Measurements from ENCODE around the gene SMYD2. TPM values are rescaled to one million over a fixed set of nuclear protein-coding genes. Genes with fewer than 3 reads are reported as not detected.
"Not testable (repeated sequence)": the region's sequence is repeated elsewhere in the genome, so short reads cannot be mapped to it uniquely, and the experiment has no call there.

SMYD2 gene
- total and polyA plus RNA-seq, 2 of the 8 experiments (the other 6 are each of a cell fraction or from before 2014, with no cell fraction given), result 3.0 to 5.2 TPM

DNA sequence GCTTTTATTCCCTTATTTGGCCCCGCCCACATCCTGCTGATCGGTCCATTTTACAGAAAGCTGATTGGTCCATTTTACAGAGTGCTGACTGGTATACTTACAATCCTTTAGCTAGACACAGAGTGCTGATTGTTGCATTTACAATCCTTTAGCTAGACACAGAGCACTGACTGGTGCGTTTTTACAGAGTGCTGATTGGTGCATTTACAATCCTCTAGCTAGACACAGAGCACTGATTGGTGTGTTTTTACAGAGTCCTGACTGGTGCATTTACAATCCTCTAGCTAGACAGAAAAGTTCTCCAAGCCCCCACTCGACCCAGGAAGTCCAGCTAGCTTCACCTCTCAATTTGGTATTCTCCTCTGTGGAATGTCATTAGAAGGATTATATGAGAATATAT, 5.3 kb upstream of the SMYD2 start:
- peaks cover 1 to 17% (median 14%) of the 10 kb centered on the region in 4 experiments for H3K27me3 ChIP-seq (replicated peaks in 1 of 4; ENCODE audit: control insufficient read depth in 3 of 4, extremely low read depth in 1 of 4, insufficient read depth in 3 of 4, low read length in 3 of 4)
- DNase-seq (ENCODE audit: low read depth in 1 of 2, low spot score in 2 of 2); H2AK5ac ChIP-seq (ENCODE audit: low read depth, low read length); H3K4me1 ChIP-seq (replicated peaks in 1 of 4; ENCODE audit: control insufficient read depth in 3 of 4, insufficient read depth in 4 of 4, low read length in 3 of 4); H3K4ac ChIP-seq (replicated peaks; ENCODE audit: insufficient read length, low read depth, low read length); FAIRE-seq; H3K9me3 ChIP-seq (ENCODE audit: insufficient read depth in 2 of 2, low read depth in 1 of 2, low read length in 1 of 2); H3K79me1 ChIP-seq (ENCODE audit: low read depth, low read length); H3K23ac ChIP-seq (ENCODE audit: insufficient read length); H3K9ac ChIP-seq (replicated peaks in 1 of 4; ENCODE audit: extremely low read depth in 1 of 4, low read depth in 3 of 4, low read length in 3 of 4); H4K5ac ChIP-seq (ENCODE audit: insufficient read length, low read depth, low read length); H2BK15ac ChIP-seq (ENCODE audit: low read length); H3K79me2 ChIP-seq (ENCODE audit: control insufficient read depth in 1 of 2, insufficient read depth in 2 of 2, low read length in 2 of 2); H3K56ac ChIP-seq (replicated peaks; ENCODE audit: insufficient read length, low read depth, low read length); H3K18ac ChIP-seq (ENCODE audit: extremely low read depth, low read length); H2AFZ ChIP-seq (ENCODE audit: low read length); H2BK12ac ChIP-seq (ENCODE audit: low read depth, low read length); H2BK20ac ChIP-seq (ENCODE audit: low read length); H4K20me1 ChIP-seq (replicated peaks in 1 of 2; ENCODE audit: control insufficient read depth in 1 of 2, insufficient read depth in 2 of 2, low read length in 2 of 2); POLR2A ChIA-PET (ENCODE audit: partially characterized antibody); H3K4me2 ChIP-seq (ENCODE audit: insufficient read depth in 1 of 2, low read depth in 2 of 2, low read length in 2 of 2); H2BK5ac ChIP-seq (ENCODE audit: low read depth, low read length); H3K4me3 ChIP-seq (ENCODE audit: extremely low read depth in 1 of 4, insufficient read depth in 2 of 4, low read depth in 3 of 4, low read length in 4 of 4); H2BK120ac ChIP-seq (replicated peaks; ENCODE audit: low read depth, low read length); H4K91ac ChIP-seq (replicated peaks; ENCODE audit: insufficient read length, low read length); H4K8ac ChIP-seq (ENCODE audit: extremely low read depth, insufficient read depth, low read length); H3K23me2 ChIP-seq (ENCODE audit: low read depth, low read length); H3K36me3 ChIP-seq (ENCODE audit: control insufficient read depth in 2 of 4, insufficient read depth in 4 of 4, low read length in 3 of 4); H3K27ac ChIP-seq (ENCODE audit: low read depth, low read length); H3K14ac ChIP-seq (ENCODE audit: insufficient read length): not testable (repeated sequence)
- 89% methylated on average over 4 of the region's 4 CpGs; no CpG with 5 or more reads in 1 of the 2 experiments for WGBS, 2 experiments (ENCODE audit: extremely low coverage in 1 of 2, insufficient coverage in 1 of 2, insufficient read length in 1 of 2, insufficient replicate concordance in 2 of 2, low coverage in 1 of 2, low lambda C conversion rate in 2 of 2, missing lambda C conversion rate in 1 of 2)
- CTCF ChIA-PET (ENCODE audit: partially characterized antibody), result interaction anchor here (1.0 to 7.2 kb wide), 8 partner anchors 8 to 61 kb away, joined by 3 to 162 read pairs (median 6); no protein-coding TSS in a partner anchor

Measured in H1 (cell line).